ENCODE data around the gene FNDC3B.

Gene FNDC3B

DNA sequence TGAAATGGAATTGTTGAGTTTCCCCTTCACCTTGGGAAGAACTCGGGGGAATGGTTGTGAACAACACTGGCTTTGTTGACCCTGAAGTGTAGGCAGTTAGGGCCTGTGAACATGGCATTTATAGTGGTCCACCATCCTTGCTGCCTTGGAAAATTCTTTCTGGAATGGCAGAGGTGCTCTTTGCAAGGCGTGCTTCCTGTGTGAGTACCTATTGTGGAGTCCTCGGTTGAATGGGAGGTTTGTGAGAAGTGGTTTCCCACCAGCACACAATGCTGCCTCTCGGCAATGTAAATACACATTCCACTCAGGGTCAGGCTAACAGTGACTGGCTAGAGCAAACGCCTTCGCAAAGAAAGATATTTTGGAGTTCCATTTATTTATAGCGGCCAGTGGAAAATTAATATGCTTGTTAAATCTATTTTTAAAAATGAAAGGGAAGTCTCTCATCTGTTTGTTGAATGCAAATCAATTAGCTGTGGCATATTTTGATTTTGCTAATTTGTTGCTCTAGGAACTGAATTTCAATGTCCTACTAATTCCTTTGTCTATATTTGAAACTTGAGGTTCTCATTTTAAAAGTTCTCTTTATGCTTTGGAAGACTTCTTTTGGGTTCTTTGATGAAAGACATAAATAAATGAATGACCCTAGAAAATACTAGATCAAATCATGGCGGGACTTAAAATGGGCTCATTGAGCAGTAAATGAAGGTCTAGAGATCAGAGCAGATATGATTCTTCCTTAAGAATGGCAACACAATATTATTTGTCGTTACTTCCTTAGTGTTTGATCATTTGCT lies 59.5 kb downstream of the FNDC3B start:
- no peak for DNase-seq

DNA sequence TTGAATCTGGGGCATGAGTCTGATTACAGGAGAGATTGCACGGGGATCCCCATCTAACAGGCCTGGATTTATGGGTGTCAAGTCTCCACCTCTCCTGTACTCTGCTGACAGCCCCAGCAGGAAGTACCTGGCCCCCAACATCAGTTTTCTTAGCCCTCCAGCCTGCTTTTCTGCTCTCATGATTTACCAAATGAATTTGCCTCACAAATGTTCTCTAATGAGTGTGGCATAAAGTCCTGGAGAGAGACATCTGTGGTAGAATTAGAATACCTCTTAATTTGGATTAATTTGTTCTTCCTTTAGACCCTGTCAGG lies 60.1 kb downstream of the FNDC3B start:
- no peak for DNase-seq

DNA sequence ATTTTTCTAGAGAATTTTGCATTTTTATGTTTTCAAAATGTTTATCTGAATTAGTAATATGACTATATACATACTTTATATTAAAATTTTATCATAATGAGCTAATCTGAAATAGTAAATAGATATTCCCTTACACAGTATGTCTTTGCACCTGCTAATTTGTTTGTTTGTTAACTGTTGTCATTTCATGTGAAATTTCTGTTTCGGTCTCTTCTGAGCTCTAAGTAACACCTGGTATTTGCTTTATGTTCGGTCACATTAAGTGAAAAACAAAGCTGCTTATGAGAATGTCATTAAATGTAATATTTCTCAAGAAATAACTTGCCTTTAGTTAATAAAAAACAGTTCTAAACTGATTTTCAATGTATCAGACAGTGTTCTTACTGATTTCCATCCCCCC lies 61.1 kb downstream of the FNDC3B start:
- no peak for DNase-seq

DNA sequence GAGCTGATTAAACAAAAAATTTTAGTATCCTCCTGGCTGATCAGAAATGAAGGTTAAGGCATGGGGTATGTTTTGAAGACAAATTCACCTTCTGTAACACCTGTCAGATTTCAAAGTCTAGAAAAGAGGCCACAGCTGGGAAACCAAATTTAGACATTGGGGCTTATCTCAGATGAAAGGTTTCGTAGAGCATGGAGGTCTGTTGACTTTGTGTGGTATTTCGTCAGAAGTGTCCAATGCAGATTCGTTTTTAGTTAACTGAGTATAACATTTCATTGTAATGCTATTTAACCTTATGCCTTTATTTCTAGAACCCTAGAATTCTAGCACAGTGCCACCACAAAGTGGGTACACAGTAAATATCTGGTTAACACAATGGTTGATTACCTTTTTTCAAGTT lies 61.7 kb downstream of the FNDC3B start:
- no peak for DNase-seq

DNA sequence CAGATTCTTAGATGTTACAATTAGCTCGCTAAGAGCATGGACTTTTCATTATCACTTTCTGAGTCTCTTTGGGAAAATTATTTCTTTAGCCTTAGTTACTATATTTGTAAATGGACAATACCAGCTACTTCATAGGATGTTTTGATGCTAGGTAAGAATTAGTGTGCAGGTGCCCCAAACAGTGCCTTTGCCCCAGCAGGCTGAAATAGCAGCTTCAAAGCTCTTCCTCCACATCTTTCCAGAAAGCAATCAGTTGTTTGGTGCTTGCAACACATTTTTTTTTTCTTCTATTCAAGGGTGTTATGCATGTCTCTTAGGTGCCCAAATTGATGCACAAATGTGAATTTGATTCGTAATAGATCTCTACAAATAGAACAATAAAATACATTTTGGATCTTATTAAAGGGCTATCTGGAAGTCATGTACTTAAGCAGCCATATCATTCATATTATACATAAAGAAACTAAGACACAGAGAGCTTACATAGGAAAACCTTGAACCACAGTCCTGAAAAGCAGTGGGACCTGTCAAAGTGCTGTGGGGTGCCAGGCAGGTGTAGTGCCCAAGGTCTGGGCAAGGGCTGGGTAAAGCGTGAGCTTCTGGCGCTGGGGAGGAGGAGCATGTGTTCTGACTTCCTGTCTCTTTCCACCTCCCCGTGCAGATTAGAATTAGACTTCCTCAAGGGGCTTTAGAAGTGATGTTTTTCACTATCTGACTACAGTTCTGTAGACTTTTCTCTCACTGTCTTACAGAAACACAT lies 62.9 kb downstream of the FNDC3B start:
- peak; percentile 47 for DNase-seq

DNA sequence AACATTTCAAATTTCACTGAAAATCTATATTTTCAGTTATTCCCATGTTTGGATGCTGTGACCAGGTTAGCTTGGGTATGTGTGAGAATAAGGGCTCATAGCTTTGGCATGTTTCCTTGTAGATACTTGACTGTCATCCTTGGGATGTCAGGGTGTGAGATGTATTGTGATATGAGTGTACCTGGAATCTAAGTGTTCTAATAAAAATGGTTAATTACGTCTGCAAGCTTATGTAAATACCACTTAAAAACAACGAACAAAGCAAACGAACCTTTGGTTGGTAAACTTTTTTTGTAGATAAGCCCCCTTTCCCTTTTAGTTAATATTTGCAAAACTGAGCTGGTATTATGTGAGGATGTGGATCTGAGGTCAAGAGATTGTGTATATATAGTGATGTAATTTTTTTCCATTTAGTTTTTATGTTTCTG lies 63.5 kb downstream of the FNDC3B start:
- DNase-seq, result no peak

DNA sequence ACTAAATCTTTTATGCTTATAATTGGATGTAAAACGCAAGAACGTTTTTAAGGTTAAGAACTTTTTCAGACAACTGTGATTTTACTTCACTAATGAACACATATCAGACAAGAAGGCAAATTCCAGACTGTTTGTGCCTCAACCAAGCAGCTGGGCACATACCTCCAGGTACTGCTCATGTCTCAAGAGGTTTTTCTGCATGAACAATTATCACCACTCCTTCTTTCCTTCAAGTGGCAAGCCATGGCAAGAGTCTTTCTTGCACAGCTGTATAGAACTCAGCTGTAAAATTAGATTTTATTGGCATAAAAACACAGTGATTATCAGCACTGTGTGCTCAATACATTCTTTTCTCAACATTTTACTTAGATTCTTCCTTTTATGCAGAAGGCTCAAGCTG lies 64.3 kb downstream of the FNDC3B start:
- no peak for DNase-seq

DNA sequence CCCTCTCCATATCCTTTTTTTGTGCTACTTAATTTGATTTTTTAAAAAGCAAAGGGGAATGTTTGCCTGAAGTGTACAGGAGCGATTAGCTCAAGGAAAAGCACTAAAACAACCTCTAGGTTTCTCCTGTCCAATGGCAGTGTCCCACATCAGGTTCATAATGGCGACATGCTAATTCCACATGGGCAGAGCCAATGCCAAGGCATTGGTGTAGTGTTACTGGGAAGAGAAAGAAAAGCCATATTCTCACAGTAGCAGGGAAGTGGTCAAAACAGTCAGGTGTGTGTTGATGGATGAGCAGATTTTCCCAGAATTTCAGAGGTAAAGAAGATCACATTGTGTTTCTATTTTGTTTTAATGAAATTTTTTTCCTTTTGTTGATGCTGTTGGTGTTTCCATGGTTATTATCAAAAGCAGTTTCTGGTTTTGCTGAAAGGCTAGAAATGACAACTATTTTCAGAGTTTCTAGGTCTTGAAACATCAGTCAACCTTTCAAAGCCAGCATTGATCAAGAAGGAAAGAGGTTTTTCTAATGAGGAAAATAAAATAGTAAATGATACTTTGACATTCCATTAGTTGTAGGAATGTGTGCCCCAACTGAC lies 65.2 kb downstream of the FNDC3B start:
- no peak for DNase-seq

DNA sequence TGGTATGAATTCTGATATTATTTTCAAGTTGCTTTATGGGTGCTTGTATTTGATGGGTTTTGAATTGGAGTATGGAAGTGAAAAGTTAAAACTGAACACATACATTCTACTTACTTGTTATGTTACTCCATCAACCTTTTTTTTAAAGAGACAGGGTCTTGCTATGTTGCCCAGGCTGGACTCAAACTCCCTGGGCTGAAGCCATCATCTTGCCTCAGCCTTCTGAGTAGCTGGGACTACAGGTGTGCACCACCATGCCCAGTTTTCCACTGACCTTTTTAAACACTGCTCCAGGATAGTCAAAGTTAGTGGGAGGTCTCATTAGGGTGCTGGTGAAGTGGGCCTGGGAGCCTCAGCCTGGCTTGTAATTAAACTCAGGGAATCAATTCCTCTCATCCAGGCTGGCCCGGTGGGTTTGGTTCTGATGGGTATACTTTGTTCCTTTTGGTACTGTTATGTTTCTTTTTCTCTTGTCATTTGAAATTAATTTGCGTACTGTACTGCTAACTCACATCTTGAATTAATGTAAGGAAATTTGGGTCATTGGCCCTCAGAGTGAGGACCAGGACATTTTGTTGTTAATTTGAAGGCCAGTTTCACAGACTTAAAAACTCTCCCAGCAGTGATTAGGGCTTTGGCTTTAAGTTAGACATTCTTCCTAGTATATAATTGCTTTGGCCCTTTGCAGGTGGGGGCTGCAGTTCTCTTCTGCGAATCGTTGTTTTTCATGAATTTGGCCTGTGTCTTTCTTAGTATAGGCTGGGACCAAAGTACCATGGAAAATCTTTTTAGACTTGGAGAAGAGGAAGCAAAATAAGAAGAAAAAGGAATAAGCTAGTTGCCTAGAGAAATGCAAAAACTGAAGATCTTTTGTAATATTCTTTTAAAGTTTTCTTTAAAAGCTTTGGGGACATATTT lies 66.9 kb downstream of the FNDC3B start:
- no peak for DNase-seq

DNA sequence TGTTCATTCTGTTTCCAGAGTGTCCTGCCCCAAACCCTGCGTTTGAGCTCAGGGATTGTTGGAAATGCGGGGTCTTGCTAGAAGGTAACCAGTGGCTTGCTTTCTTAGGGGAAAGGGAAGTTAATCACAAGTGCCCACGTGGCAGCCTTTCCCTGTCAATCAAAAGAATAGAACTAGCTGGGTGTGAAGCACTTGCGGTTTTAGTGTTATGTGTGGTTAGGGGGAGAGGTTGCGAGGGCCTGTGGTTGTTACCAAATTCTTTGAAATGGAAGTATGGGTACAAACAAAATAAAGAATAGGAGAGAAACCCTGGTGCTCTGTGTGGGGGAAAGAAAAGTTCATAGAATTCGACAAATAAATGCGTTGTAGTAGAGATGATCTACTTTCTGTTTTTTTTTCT lies 67.6 kb downstream of the FNDC3B start:
- peak; percentile 78 for DNase-seq

DNA sequence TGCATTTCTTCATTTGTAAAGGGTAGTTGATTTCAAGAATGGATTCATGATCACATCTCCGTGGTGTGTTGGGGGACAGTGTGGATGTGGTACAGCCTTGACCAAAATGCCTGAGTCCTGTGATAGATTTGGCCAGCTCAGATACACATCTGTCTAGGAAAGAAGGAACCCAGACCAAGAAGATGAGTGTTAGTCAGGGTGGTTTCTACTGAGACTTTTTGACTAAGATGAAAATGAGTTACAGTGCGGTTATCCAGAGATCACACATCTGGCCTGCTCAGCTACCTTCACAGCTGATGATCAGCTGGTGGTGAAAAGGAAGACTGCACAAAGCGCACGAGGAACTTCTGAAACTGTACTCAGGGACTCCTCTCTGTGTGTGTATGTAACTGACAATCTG lies 68.0 kb downstream of the FNDC3B start:
- peak; percentile 57 for DNase-seq

DNA sequence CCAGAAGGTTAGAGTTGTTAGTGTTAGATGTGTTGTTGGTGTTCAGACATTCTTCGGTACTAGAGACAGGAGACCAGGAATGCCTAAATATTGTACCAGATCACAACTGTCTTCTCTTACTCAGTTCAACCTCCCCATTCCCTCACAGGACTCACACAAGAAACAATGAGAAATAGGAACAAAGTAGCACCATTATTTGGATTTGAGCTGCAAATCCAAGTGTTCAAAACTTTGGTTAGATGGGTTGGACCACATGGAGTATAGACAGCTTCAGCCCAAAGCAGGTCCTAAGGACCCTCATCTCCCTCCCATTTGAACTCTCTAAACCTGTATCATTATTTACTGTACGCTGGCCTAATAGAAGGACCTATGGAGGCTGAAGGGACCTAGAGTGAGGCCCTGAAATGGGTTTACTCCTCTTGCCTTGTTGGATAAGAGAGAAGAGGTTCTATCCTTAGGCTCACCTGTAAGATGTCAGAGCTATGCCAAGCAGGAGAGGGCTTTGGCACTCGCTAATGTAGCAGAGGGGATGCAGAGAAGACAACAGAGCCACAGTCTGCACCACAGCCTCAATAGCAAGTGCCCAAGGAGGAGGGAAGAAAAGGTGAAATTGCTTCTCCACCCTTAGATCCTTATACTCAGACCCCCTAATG lies 70.9 kb downstream of the FNDC3B start:
- no peak for DNase-seq

DNA sequence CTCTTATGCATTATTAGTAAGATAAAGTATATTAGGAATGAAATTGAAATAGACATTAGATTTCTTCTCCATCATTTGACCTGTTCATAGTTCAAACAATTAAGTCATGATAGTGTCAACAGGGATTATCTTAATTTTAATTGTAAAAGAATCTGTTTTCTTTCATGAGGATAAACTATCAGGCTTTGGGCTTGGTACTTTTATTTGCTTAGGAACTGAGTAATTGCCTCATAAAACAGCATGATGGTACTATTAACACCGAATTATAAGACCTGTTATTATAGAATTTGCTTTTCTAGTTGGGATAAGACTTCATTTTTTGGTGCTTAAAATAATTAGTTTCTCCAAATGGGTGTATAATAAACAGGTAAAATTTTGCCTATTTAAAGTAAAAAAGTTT lies 71.8 kb downstream of the FNDC3B start:
- no peak for DNase-seq

DNA sequence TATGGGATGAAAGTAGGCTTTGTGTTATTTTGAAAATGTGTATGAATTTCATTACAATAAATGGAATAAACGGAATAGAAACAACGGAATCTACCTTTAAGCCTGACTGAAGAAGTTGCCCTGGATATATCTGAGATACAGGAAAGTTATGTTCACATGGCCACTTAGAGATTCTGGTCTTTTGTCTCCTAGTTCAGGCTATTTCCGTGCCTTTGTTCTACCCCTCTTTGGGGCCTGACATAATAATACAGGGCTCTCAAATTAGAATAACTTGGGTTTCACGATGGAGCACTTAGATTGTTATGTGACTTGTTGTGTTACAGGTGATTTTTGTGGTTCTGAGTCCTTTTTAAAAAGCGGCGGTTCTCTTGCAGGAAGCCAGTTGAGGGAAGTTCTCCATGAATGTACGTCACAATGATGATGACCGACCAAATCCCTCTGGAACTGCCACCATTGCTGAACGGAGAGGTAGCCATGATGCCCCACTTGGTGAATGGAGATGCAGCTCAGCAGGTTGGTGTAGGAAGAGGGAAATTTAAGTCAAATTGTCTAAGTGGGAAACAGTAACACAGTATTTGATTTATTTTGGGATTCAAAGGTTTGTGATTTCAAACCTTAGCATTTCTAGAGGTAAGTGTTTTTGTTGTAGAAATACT lies 72.8 kb downstream of the FNDC3B start:
- no peak for DNase-seq

DNA sequence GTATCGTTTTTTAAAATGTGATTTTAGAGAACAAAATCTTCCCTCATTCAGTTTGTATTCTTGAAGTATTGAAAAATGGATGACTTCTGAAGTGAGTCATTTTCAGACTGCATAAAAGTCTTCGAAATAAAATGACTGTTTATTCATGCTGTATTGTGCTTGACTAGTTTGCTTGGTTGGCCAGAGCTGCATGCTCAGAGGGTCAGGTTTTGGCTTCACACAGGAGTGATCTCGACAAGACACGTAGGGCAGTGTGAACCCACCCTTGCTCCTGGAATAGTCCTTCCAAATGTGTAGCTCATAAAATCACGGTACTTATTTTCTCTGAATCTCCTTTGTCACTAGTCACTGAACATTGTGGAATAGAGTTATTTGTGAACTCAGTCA lies 73.3 kb downstream of the FNDC3B start:
- no peak for DNase-seq

DNA sequence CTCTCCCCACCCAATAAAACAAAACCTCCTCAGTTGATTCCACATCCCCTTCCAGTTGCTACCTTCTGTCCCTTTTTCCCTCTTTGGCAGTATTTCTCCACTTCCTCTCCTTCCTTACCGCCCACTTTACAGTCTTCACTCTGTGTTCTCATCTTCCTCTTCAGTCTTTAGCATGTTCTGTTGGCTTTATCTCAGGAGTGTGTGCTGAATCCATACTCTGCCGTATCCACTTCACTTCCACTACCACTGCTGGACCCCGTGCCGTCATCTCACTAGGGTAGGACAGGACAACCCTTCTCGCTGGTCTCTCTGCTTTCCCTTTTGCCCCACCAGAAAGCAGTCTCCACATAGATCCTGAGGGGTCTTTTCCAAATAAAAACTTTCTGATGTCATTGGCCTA lies 74.3 kb downstream of the FNDC3B start:
- no peak for DNase-seq

DNA sequence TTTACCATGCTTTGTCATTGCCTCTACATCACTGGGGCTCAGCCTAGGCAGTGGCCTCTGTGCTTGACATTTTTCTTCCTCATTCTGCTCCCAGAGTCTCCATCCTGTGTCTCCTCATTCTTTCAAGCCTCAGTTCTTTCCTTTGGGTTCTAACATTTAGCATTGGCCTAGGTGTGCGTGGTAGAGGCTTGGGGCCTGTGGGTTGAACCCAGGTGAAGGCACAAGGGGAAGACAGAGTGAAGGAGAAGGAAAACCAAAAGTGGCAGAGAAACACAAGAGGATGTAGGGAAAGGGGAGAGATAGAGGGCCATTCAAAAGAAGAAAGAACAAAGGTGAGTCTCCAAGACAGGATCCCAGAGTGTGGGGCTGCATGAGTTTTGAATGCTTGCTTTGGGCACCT lies 75.7 kb downstream of the FNDC3B start:
- DNase-seq, result no peak

DNA sequence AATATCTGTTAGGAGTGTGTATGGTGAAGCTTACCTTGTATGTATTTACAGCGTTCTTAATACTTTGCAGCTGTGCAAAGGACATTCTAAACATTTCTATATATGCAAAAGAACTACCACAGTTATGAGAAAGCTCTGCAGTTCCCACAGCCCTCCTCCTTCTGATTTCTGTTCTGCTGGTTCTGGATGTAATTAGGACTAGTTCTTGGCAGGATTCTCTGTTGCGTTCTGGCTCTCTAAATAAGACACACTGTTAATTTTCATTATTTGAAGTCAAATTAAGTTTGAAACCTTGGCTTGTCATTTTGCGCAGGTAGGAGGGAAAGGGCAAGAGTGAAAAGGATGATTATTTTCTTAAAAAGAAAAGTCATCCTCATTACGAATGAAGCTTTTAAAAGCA lies 76.4 kb downstream of the FNDC3B start:
- DNase-seq, result no peak

DNA sequence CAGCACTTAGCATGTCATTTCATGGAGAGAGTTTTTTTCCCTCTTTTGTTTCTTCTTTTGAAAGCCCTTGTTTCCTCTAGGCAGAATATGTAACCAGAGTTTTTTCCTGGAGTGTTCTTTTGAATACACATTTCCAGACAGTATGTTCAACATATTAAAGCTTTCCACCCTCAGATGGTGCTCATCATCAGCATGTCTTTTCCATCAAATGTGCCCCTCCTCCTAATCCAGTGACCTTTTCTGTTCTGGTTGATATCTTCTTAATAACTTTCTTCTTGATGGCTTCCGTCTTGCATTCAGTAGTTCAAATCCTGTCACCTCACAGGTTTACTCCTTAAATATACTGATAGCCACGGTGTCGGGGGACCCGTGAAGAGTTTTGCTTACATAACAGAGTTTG lies 78.6 kb downstream of the FNDC3B start:
- DNase-seq, result no peak

DNA sequence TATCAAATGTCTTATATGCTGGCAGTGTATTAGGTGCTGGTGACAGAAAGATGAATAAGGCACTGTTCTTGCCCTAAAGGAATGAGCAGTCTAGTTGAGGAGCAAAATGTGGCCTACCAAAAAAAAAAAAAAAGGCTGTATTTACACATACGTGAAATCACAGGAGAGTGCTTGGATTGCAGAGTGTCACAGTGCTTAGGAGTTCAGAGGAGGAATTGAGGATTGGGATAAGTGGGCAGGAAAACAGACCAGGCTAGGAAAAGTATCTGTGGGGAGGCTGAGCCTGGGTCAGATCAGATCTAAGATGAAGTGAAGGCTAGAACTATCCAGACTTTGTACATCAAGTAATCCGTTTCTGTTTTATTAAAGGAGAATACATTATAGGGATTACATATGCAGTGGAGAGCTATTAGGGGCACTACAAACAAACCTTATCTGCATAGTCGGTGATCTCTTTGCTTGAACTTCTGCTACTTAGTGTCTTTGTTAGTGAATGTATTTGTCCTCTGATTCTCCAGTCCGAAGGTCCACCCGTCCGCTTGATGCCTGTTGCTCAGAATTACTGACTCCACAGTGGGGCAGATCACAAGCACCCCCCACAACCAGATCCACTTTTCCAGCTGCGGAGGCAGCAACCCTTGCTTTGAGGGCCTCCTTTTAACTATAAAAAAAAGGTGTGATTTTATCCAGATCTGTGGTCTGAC lies 80.0 kb downstream of the FNDC3B start:
- no peak for DNase-seq

DNA sequence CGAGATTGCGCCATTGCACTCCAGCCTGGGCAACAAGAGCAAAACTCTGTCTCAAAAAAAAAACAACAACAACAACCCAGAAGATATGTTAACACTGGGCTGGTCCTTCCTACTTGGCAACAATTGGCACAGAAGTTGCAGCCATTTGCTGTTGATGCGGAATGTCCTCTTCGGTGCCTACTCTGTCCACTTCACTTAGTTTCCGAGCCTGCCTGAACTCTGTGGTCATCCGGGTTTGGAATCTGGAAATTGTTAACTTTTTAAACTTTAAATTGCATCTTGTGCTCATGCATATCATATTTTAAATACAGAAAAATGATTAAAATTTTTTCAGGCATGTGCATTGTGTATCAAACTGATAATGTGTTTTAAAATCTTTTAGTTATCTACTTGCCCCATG lies 81.5 kb downstream of the FNDC3B start:
- DNase-seq, result no peak

DNA sequence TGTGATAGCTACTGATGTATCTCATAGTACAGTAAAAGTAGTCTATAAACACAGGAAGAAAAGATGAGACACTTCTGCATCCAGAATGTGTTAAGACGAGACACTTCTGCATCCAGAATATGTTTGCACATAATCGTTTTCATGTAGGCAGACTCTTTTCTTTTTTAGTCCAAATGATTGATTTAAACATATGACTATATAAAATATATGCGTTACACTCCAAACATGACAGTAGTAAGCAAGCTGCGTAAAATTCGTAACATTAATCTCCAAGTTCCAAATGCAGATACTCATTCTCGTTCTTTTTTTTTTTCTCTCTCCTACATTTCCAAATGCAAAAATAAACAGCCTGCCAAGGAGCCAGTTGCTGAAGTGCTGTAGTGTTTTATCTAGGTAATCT lies 82.6 kb downstream of the FNDC3B start:
- DNase-seq, result no peak

All from CD4-positive, alpha-beta T cell treated with Interleukin-15 for 1 hour (primary cell).